ENCODE results near the gene PRADC1.

GRCh38 chr2:73228631-73229030 is 4.4 kb downstream of the PRADC1 start:
- TF ChIP-seq CTCF (IDR thresholded peaks at IDR 0.05 in 2 of 3, conservative IDR thresholded peaks at IDR 0.05 in 1 of 3; ENCODE audit: borderline replicate concordance in 1 of 3, insufficient read depth in 1 of 3, low read depth in 2 of 3, low read length in 2 of 3) (no peak), EZH2 (IDR thresholded peaks at IDR 0.05) (no peak), POLR2A (IDR thresholded peaks at IDR 0.05; ENCODE audit: borderline replicate concordance, extremely low read depth, insufficient read depth, insufficient read length) (no peak), POLR2AphosphoS5 (IDR thresholded peaks at IDR 0.05; ENCODE audit: low read depth, low read length) (no peak), RAD21 (IDR thresholded peaks at IDR 0.05; ENCODE audit: low read depth) (no peak), ATF3 (IDR thresholded peaks at IDR 0.05) (no peak), JUND (IDR thresholded peaks at IDR 0.05) (no peak), CEBPB (IDR thresholded peaks at IDR 0.05; ENCODE audit: low read depth) (no peak)

Measured in HCT116 (cell line).